ENCODE measurements around the gene CMIP.

GRCh38 chr16:81744385-81744784 is 299.8 kb downstream of the CMIP start:
- TF ChIP-seq CTCF (conservative IDR thresholded peaks at IDR 0.05; ENCODE audit: low read length) (no peak), EZH2phosphoT487 (IDR thresholded peaks at IDR 0.05; ENCODE audit: borderline replicate concordance) (no peak)

Measured in Loucy (cell line).